Activated naive CD8-positive, alpha-beta T cell (primary cell): Measurements from ENCODE around the gene OR2B3.
"Not testable (repeated sequence)": the region's sequence is repeated elsewhere in the genome, so short reads cannot be mapped to it uniquely, and the experiment has no call there.

Source experiments
- H3K27ac Mint-ChIP-seq: one replicate; pipeline ENCODE4 v1.8.0; 2021; ENCODE audit warnings: mixed read lengths
- H3K27me3 Mint-ChIP-seq: one replicate; pipeline ENCODE4 v1.8.0; 2021; ENCODE audit warnings: mixed read lengths
- H3K36me3 Mint-ChIP-seq: one replicate; pipeline ENCODE4 v1.8.0; 2021; ENCODE audit warnings: mixed read lengths
- H3K4me1 Mint-ChIP-seq: one replicate; pipeline ENCODE4 v1.8.0; 2021; ENCODE audit warnings: low read depth, mixed read lengths
- H3K4me3 Mint-ChIP-seq: one replicate; pipeline ENCODE4 v1.8.0; 2021; ENCODE audit warnings: mild to moderate bottlenecking, mixed read lengths
- H3K9me3 Mint-ChIP-seq: one replicate; pipeline ENCODE4 v1.8.0; 2021; ENCODE audit warnings: low read depth, mixed read lengths

The OR2B3 gene, protein sequence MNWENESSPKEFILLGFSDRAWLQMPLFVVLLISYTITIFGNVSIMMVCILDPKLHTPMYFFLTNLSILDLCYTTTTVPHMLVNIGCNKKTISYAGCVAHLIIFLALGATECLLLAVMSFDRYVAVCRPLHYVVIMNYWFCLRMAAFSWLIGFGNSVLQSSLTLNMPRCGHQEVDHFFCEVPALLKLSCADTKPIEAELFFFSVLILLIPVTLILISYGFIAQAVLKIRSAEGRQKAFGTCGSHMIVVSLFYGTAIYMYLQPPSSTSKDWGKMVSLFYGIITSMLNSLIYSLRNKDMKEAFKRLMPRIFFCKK

DNA sequence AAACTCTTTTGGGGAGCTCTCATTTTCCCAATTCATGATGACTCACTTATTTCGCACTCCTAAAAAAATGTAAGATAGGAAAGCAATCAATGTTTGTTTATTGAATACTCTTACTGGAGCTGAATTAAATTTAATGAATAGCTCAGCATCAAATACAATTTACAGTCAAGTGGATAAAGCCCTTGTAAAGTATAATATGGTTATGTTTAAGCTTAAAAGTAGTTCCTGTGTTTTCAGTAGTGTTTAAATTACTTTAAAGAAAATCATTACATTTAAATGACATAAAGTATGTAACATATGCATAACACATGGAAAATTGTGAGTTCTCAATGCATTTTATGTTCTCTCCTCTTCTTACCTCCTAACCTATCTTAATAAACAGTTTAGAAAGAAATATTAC is at the start of gene OR2B3:
TSS of gene OR2B3 (minus strand) at position 101 of the 400 bp plus-strand sequence. CDS start at position 36, 65 bp downstream.
- Mint-ChIP-seq H3K27ac (no peak within 1 kb of the TSS), H3K27me3 (peaks cover 16% of the 10 kb centered on the region), H3K4me3 (no peak within 1 kb of the TSS), H3K9me3 (no peaks in the 10 kb centered on the region), H3K36me3 (no peaks in the 10 kb centered on the region), H3K4me1 (no peaks in the 10 kb centered on the region)

DNA sequence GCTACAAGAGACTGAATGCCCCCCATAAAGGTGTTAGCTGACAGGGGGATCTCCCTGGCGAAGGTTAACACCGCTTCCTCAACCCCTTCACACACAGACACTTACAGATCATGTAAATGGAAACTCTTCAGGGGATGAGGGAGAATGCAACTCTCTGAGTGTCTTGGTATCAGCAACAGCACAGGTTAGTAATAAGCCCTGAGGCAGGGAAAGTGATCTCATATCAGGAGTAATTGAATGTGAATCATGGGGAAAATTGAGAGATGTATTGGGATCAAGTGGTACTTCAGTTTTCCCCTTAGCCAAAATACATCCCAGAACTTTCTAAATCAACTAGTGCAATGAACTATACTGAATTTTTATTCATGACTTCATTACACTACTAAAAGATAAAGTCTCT is 44.6 kb upstream of the OR2B3 start:
- Mint-ChIP-seq H3K27ac (no peak overlapping the region), H3K4me1 (no peaks in the 10 kb centered on the region), H3K4me3 (no peak overlapping the region), H3K27me3 (peaks cover 24% of the 10 kb centered on the region), H3K36me3 (no peaks in the 10 kb centered on the region), H3K9me3 (no peaks in the 10 kb centered on the region)

DNA sequence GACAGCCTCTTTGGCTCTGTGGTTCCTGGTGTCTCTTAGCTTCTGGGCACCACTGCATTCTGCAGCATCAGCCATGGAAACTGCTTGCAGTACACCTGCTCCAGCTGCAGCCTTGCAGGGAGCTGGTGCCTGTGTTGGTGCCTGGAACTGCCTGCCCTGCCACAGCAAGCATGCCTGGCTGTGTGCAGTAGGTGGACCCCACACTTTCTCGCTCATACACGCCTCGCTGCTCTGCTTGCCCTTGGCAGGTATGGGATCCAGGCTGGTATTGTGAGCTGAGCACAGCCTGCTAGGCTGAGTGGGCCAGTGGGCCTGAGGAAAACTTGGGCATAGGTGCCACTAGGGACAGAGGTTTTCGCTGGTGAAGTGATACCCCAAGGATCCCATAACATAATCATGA is 43.5 kb upstream of the OR2B3 start:
- no peaks in the 10 kb centered on the region for H3K36me3 Mint-ChIP-seq
- peaks cover 25% of the 10 kb centered on the region for H3K27me3 Mint-ChIP-seq
- no peak overlapping the region for H3K27ac Mint-ChIP-seq
- H3K4me1 Mint-ChIP-seq, result no peaks in the 10 kb centered on the region
- no peak overlapping the region for H3K4me3 Mint-ChIP-seq
- H3K9me3 Mint-ChIP-seq, result no peaks in the 10 kb centered on the region

DNA sequence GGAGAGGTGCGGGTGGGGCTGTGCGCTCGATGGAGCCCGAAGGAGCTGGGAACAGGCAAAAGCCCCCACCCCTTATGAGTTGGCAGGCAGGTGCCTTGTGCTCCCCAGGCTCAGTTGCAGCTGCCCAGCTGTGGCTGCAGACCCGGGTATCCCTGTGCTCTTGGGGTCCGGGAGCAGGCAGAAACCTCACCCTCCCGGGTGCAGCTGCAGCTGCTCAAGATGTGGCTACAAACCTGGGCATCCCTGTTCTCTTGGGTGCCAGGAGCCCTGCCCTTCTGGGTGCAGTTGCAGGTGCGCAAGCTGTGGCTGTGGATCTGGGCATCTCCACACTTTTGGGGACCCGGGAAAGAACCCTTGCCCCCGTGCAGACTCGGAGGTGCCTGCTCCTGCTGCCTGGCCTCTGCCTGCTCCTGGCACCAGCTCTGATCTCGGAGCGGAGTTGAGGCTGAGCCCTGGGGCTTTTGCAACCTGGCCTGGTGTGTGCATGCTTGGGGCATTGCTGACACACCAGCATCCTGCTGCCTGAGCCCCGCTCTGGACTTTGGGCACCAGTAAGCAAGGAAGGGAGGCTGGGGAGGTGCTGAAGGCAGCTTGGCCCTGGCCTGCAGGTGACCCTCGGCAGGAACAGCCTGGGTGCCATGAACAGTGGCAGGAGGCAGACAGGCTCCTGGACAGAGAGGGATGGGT is 42.4 kb upstream of the OR2B3 start:
- Mint-ChIP-seq H3K4me1 (no peaks in the 10 kb centered on the region), H3K27ac (no peak overlapping the region), H3K9me3 (no peaks in the 10 kb centered on the region), H3K27me3 (peaks cover 20% of the 10 kb centered on the region), H3K36me3 (no peaks in the 10 kb centered on the region), H3K4me3 (no peak overlapping the region)

DNA sequence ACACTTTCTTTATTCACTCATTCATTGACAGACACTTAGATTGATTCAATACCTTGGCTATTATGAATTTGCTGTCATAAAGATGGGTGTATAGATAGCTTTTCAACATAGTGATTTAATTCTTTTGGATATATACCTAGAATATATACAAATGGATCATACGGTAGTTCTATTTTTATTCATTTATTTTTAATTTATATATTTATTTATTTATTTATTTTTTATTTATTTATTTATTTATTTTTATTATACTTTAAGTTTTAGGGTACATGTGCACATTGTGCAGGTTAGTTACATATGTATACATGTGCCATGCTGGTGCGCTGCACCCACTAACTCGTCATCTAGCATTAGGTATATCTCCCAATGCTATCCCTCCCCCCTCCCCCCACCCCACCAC is 27.9 kb upstream of the OR2B3 start:
- not testable (repeated sequence) for H3K27ac Mint-ChIP-seq, H3K9me3 Mint-ChIP-seq, H3K4me3 Mint-ChIP-seq, H3K4me1 Mint-ChIP-seq, H3K36me3 Mint-ChIP-seq
- H3K27me3 Mint-ChIP-seq, result peaks cover 18% of the 10 kb centered on the region

DNA sequence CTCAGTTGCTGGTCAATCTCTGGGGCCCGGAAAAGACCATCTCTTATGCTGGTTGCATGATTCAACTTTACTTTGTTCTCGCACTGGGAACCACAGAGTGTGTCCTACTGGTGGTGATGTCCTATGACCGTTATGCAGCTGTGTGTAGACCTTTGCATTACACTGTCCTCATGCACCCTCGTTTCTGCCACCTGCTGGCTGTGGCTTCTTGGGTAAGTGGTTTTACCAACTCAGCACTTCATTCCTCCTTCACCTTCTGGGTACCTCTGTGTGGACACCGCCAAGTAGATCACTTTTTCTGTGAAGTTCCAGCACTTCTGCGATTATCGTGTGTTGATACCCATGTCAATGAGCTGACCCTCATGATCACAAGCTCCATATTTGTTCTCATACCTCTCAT is 25.0 kb upstream of the OR2B3 start:
- Mint-ChIP-seq H3K36me3 (no peaks in the 10 kb centered on the region), H3K4me3 (no peak overlapping the region), H3K9me3 (no peaks in the 10 kb centered on the region), H3K27ac (no peak overlapping the region), H3K4me1 (no peaks in the 10 kb centered on the region), H3K27me3 (peaks cover 14% of the 10 kb centered on the region)

DNA sequence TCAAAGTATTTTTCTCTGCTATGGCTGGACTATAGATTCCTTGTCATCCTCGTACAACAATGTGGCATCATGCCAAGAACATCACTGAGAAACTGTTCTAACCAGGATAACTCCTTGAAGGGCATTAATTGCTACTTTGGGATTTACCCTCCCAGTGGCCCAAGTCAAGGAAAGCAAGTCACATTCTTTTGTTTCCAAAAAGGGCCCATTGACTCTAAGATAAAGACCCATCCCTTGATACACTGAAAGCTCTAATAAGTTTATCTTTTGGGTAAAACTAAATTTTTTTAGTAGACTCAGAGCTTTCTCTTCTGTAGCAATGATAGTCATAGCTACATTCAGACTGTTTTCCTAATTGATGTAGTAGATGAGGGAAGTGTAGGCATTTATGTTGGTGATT is 20.6 kb upstream of the OR2B3 start, which contains the start of gene OR2J3:
TSS of gene OR2J3 (plus strand) at position 301 of the 400 bp plus-strand sequence. CDS start 3,833 bp downstream, outside the sequence.
- H3K27me3 Mint-ChIP-seq, result peaks cover 27% of the 10 kb centered on the region
- no peaks in the 10 kb centered on the region for H3K4me1 Mint-ChIP-seq
- H3K27ac Mint-ChIP-seq, result no peak within 1 kb of the TSS
- no peaks in the 10 kb centered on the region for H3K9me3 Mint-ChIP-seq
- no peak within 1 kb of the TSS for H3K4me3 Mint-ChIP-seq
- H3K36me3 Mint-ChIP-seq, result no peaks in the 10 kb centered on the region

DNA sequence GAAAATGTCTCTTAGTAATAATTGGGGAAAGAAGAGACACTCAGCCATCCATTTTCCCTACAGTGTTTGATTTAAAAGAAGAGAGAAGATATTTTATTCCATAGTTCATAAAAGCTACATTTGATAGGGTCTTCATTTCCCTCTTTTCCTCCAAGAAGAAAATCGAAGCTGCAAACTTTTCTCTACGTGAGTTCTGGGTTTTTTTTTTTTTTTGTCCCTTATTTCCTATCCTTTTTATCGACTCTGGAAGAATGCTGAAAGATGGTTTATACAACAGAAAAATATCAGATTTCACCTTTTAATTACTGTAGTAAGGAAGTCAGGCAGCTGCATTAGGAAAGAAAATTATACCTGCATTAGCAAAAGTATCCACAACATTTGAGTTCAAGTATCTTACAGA is 12.1 kb upstream of the OR2B3 start, which contains the start of gene OR2J1:
TSS of gene OR2J1 (plus strand) at position 301 of the 400 bp plus-strand sequence. CDS start 1,453 bp downstream, outside the sequence.
- no peaks in the 10 kb centered on the region for H3K4me1 Mint-ChIP-seq
- H3K4me3 Mint-ChIP-seq, result no peak within 1 kb of the TSS
- H3K9me3 Mint-ChIP-seq, result no peaks in the 10 kb centered on the region
- peaks cover 21% of the 10 kb centered on the region for H3K27me3 Mint-ChIP-seq
- no peak within 1 kb of the TSS for H3K27ac Mint-ChIP-seq
- H3K36me3 Mint-ChIP-seq, result no peaks in the 10 kb centered on the region

DNA sequence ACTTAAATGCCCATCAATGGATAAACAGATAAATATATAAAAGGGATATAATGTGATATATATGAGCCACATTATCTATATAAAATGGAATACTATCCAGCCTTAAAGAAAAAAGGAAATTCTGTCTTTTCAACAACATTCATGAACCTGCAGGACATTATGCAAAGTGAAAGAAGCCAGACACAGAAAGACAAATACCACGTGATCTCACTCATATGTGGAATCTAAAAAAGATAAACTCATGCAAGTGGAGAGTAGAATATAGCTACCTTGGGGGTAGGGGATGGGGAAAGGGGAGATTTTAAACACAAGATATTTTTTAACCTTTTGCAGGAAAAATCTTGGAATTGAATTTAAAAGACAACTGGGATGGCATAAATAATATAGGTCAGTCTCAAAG is 10.7 kb upstream of the OR2B3 start:
- Mint-ChIP-seq H3K27ac (no peak overlapping the region), H3K36me3 (no peaks in the 10 kb centered on the region), H3K27me3 (peaks cover 19% of the 10 kb centered on the region), H3K4me1 (no peaks in the 10 kb centered on the region), H3K4me3 (no peak overlapping the region), H3K9me3 (no peaks in the 10 kb centered on the region)

DNA sequence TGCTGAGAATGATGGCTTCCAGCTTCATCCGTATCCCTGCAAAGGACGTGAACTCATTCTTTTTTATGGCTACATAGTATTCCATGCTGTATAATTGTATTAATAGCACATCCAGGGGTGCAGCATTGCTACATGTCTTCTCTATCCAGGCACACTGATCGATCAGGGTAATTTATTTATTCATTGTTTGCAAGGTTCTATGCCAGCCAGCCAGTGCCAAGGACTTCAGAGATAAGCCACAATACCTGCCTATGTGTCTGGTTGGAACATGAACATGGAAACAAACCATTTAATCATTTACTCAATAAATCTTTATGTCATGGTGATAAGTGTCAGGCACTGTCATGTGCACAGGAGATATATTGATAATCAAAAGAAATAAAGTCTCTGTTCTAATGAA is 5.8 kb upstream of the OR2B3 start:
- Mint-ChIP-seq H3K4me1 (no peaks in the 10 kb centered on the region), H3K27me3 (peaks cover 19% of the 10 kb centered on the region), H3K9me3 (no peaks in the 10 kb centered on the region), H3K4me3 (no peak overlapping the region), H3K27ac (no peak overlapping the region), H3K36me3 (no peaks in the 10 kb centered on the region)

DNA sequence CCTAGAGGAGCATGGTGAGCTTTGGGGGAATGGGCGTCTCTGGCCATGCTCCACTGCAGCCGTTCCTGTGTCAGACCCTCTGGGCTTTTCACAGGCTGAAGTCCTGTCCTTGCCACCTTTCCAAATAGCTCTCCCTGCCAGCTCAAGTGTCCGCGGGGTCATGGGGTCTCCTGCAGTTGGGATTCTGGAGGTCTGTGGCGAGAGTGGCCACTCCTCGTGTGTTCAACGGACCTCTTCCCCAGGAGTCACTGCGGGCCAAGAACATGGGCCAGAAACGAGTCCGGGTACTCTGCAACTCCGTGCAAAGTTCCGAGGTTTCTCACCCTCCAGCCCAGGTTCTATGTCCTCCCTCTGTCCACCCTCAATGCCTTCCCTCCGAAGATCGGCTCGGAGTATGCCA is 4.7 kb downstream of the OR2B3 start:
- no peaks in the 10 kb centered on the region for H3K9me3 Mint-ChIP-seq
- no peak overlapping the region for H3K27ac Mint-ChIP-seq
- H3K36me3 Mint-ChIP-seq, result no peaks in the 10 kb centered on the region
- H3K27me3 Mint-ChIP-seq, result peaks cover 7% of the 10 kb centered on the region
- peaks cover 4% of the 10 kb centered on the region for H3K4me1 Mint-ChIP-seq
- no peak overlapping the region for H3K4me3 Mint-ChIP-seq

DNA sequence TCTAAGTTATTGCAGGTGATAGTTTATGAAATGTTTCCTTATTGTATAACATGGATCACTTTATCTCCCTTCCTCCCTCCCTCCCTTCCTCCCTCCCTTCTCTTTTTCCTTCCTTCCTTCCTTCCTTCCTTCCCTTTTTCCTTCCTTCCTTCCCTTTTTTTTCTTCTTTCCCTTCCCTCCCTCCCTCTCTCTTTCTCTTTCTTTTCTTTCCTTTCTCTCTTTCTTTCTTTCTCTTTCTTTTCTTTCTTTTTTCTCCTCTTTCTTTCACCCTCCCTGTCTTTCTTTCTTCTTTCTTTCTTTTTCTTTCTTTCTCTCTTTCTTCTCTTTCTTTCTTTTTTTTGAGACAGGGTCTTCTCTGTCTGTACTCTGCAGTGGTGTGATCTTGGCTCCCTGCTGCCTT is 5.8 kb downstream of the OR2B3 start:
- Mint-ChIP-seq H3K27ac (no peak overlapping the region), H3K27me3 (peaks cover 5% of the 10 kb centered on the region)

DNA sequence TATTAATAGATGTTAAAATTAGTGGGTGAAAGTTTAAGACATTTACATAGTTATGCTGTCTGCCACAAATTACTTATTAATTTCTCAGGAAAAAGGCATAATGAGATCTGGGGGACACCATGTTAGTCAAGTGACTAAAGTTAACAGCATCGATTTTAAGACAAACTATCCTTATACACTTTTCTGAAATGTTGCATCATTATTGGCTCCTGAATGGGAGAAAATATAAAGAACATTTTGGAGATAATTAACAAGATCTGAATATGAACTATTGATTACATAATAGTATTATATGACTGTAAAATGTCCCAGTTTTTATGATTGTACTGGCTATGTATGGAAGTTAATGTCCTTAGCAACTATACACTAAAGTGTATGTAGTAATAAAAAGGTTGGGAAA is 7.9 kb downstream of the OR2B3 start:
- no peaks in the 10 kb centered on the region for H3K9me3 Mint-ChIP-seq
- no peak overlapping the region for H3K27ac Mint-ChIP-seq
- no peaks in the 10 kb centered on the region for H3K36me3 Mint-ChIP-seq

More for the DNA sequence above, 5.8 kb downstream of the OR2B3 start:
- no peak overlapping the region for H3K4me3 Mint-ChIP-seq
- H3K36me3 Mint-ChIP-seq, result no peaks in the 10 kb centered on the region
- no peaks in the 10 kb centered on the region for H3K9me3 Mint-ChIP-seq
- H3K4me1 Mint-ChIP-seq, result peaks cover 4% of the 10 kb centered on the region

DNA sequence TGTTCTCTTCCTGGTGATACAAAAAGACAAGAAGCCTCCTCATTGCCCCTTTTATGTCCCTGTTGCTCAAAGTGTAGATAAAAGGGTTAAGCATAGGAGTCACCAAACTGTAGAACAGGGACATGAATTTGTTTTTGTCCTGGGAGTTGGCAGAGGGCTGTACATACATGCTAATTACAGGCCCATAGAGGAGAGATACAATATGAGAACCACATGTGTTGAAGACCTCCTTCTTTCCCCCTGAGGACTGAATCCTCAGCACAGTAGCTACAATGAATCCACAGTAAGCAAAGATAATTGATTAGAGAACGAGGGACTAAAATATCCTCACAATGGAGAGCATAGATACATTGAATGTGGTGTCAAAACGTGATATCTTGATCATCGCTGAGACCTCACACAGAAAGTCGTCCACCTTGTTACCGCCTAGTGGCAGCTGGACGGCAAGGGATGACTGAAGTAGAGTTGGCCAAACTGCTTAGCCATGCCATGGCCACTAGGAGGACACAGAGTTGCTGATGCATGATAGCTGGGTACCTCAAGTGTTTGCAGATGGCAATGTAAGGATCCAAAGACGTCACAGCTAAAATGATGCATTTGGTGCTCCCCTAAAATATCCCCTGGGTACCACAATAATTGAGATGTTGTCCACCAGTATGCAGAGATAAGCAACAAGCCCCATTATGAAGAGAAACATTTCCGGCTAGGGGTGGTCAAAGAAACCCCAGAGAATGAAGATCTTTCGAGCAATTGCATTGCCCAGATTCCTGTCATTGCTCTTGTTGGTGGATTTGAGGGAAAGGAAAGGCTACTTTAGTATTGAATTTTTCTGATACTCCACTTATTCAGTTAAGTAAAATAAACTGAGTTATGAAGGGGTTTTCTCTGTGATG is 15.0 kb downstream of the OR2B3 start:
- peaks cover 31% of the 10 kb centered on the region for H3K27me3 Mint-ChIP-seq

More for the DNA sequence above, 7.9 kb downstream of the OR2B3 start:
- peaks cover 3% of the 10 kb centered on the region for H3K27me3 Mint-ChIP-seq
- H3K4me3 Mint-ChIP-seq, result no peak overlapping the region
- H3K4me1 Mint-ChIP-seq, result peaks cover 4% of the 10 kb centered on the region

DNA sequence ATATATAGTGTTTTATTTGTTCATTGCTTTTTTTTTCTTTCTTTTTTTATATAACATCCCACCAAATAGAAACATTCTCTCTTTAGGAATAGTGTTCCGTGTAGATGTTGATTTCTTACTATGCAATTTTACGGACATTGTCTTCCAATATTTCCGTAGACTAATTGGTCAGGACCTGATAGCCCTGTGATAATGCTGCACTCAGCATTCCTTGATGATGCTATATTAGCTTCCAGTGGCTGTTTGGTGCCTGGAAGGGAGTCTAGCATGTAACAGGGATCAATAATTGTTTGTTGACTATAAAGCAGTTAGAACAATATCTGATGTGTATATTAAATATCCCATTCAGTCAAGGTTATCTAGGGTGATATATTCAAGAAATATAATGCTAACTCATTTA is 35.4 kb downstream of the OR2B3 start:
- no peak overlapping the region for H3K4me3 Mint-ChIP-seq
- no peaks in the 10 kb centered on the region for H3K4me1 Mint-ChIP-seq
- H3K27me3 Mint-ChIP-seq, result peaks cover 30% of the 10 kb centered on the region
- H3K36me3 Mint-ChIP-seq, result no peaks in the 10 kb centered on the region
- H3K27ac Mint-ChIP-seq, result no peak overlapping the region
- H3K9me3 Mint-ChIP-seq, result no peaks in the 10 kb centered on the region

More for the DNA sequence above, 15.0 kb downstream of the OR2B3 start:
- peaks cover 5% of the 10 kb centered on the region for H3K9me3 Mint-ChIP-seq
- H3K4me1 Mint-ChIP-seq, result no peaks in the 10 kb centered on the region
- H3K27ac Mint-ChIP-seq, result no peak overlapping the region
- peaks cover 4% of the 10 kb centered on the region for H3K36me3 Mint-ChIP-seq
- H3K4me3 Mint-ChIP-seq, result no peak overlapping the region
